ENCODE data around the gene PLAC8L1.

The PLAC8L1 gene

GRCh38 chr5:146041180-146041789 lies 64.1 kb downstream of the PLAC8L1 start:
- no peak for DNase-seq

- DNase-seq = no peak
Observed at GRCh38 chr5:146040527-146040926, 64.8 kb downstream of the PLAC8L1 start.

DNA sequence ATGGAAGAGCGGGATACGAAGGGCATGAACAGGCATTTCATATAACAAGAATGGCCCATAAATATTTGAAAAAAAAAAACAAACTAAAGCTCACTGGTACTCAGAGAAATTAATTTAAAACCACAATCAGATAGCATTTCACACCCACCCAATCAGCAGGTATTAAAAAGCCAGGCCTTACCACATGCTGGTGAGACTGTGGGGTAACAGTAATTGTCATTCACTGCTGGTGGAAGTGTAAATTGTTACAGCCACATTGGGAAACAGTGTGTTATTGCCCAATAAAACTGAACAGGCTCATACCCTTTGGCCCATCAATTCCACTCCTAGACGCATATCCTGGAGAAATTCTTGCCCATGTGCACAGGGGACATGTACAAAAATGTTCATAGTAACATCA lies 66.0 kb downstream of the PLAC8L1 start:
- DNase-seq = no peak

GRCh38 chr5:146034605-146035004 lies 70.8 kb downstream of the PLAC8L1 start:
- DNase-seq = no peak
